ENCODE data around the gene PRDM8. TPM values are rescaled to one million over a fixed set of nuclear protein-coding genes. Genes with fewer than 3 reads are reported as not detected.

Gene PRDM8
- total and polyA plus RNA-seq, 2 donors (not counting 1 experiment from before 2014, with no cell fraction given): 20.0 to 35.6 TPM

DNA sequence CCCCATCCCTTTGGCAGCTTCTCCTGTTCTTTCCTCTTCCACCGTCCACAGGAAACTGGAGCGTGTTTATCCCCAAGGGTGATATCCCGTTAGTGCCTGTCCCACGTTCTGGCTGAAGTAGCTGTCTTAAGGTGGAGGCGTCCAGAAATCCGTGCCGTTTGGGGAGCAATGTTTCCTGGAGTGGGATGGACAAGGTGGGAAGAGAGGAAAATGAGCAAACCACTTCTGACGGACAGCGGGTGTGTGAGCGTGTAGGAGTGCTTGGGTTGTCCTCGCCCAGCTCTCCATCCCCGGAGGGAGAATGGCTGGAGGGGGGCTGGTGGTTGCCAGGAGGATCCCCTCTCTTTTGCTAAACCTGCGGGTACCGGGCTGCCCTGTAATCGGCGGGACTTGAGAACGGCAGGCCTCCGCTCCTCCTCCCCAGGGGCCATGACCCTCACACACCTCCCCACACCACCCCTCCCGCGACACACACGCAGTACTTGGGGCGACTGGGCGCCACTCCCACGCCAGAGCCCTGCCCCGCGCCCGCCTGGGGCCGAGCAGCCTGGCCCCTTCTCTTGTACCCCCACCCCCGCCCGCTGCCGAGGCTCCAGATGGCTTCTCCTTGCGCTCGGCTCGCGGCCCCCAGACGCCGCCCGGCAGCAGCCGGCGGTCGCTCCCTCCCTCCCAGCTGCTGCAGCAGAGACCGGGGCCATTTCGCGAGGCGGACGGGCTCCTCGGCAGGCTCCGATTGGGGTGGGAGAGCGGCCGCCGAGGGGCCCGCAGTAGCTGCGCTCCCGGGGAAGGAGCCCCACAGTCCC lies 13.9 kb upstream of the PRDM8 start:
- peak overlapping the region; percentile 97 for H3K4me2 ChIP-seq (replicated peaks; ENCODE audit: low read depth, low read length, poor library complexity, severe bottlenecking)
- 21% methylated on average over 51 of the region's 54 CpGs for WGBS (ENCODE audit: insufficient coverage)
- Mint-ChIP-seq H3K27ac (peak overlapping the region; percentile 98), H3K4me3 (peak overlapping the region; percentile 99), H3K9me3 (ENCODE audit: insufficient read depth) (peaks cover 1% of the 10 kb centered on the region), H3K27me3 (peaks cover 3% of the 10 kb centered on the region), H3K4me1 (peaks cover 56% of the 10 kb centered on the region)
- intact Hi-C loops (cut with micrococcal nuclease): loop anchor here (1.0 to 10.0 kb wide), 8 partner anchors 15 to 691 kb away; partner anchors contain the start of gene ANTXR2
- H2AFZ ChIP-seq (ENCODE audit: insufficient read depth, low read depth, low read length, poor library complexity, severe bottlenecking): peak overlapping the region; percentile 88
- DNase-seq: no peak
- H3K79me2 ChIP-seq (ENCODE audit: control insufficient read depth, insufficient read depth, low read length): peaks cover 16% of the 10 kb centered on the region
- ATAC-seq (ENCODE audit: low read depth): peak; percentile 37
- peak overlapping the region in 4 of 5 experiments; percentile 88 to 99 (median 94) for H3K4me3 ChIP-seq (ENCODE audit: control extremely low read depth in 1 of 5, extremely low read depth in 1 of 5, insufficient read depth in 1 of 5, low read depth in 2 of 5, low read length in 4 of 5)
- CTCF ChIA-PET: interaction anchor here (0.7 to 13.1 kb wide), 23 partner anchors 11 to 127 kb away, joined by 3 to 199 read pairs (median 4); partner anchors contain the start of genes ANTXR2 and PRDM8
- peaks cover 0 to 7% (median 3%) of the 10 kb centered on the region in 3 donors for H3K9me3 ChIP-seq (ENCODE audit: control extremely low read depth in 1 of 3, control insufficient read depth in 2 of 3, insufficient read depth in 1 of 3, low read length in 2 of 3)
- peaks cover 0 to 19% (median 0%) of the 10 kb centered on the region in 4 experiments for H3K27me3 ChIP-seq (replicated peaks in 1 of 4; ENCODE audit: control extremely low read depth in 1 of 4, control insufficient read depth in 3 of 4, insufficient read depth in 4 of 4, low read length in 3 of 4)
- peak overlapping the region; percentile 92 for H3K9ac ChIP-seq (ENCODE audit: low read length)
- H3K36me3 ChIP-seq (replicated peaks in 1 of 2; ENCODE audit: control extremely low read depth in 1 of 2, control insufficient read depth in 1 of 2, extremely low read depth in 1 of 2, insufficient read depth in 2 of 2, low read length in 1 of 2): no peaks in the 10 kb centered on the region
- H4K20me1 ChIP-seq (ENCODE audit: control insufficient read depth, insufficient read depth, low read length, poor library complexity, severe bottlenecking): no peaks in the 10 kb centered on the region
- POLR2A ChIA-PET: interaction anchor here (1.6 to 5.3 kb wide), 6 partner anchors 11 to 111 kb away, joined by 5 to 32 read pairs (median 14); partner anchors contain the start of genes ANTXR2 and PRDM8
- H3K27ac ChIP-seq (ENCODE audit: low read length in 2 of 2): peak overlapping the region; percentile 80 to 82
- TF ChIP-seq EZH2 (IDR thresholded peaks at IDR 0.05; ENCODE audit: borderline replicate concordance, insufficient read depth, low read depth, low read length, poor library complexity, severe bottlenecking): no peak
- TF ChIP-seq, protein P1, sequence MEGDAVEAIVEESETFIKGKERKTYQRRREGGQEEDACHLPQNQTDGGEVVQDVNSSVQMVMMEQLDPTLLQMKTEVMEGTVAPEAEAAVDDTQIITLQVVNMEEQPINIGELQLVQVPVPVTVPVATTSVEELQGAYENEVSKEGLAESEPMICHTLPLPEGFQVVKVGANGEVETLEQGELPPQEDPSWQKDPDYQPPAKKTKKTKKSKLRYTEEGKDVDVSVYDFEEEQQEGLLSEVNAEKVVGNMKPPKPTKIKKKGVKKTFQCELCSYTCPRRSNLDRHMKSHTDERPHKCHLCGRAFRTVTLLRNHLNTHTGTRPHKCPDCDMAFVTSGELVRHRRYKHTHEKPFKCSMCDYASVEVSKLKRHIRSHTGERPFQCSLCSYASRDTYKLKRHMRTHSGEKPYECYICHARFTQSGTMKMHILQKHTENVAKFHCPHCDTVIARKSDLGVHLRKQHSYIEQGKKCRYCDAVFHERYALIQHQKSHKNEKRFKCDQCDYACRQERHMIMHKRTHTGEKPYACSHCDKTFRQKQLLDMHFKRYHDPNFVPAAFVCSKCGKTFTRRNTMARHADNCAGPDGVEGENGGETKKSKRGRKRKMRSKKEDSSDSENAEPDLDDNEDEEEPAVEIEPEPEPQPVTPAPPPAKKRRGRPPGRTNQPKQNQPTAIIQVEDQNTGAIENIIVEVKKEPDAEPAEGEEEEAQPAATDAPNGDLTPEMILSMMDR (IDR thresholded peaks at IDR 0.05): no peak
- peaks cover 39 to 42% of the 10 kb centered on the region in 2 donors for H3K4me1 ChIP-seq (ENCODE audit: control insufficient read depth in 2 of 2, insufficient read depth in 2 of 2, low read length in 2 of 2)
